Kidney (tissue), 14 donors: ENCODE results near the gene ACSM2A. TPM values are rescaled to one million over a fixed set of nuclear protein-coding genes. Genes with fewer than 3 reads are reported as not detected.
"Not testable (repeated sequence)": the region's sequence is repeated elsewhere in the genome, so short reads cannot be mapped to it uniquely, and the experiment has no call there.

Experiments
- DNase-seq, 5 donors: peaks; one replicate each; pipeline ENCODE4 v3.0.0-alpha.2; 2013 to 2020
- FAIRE-seq: peaks from 2 replicates; lab custom pipeline; 2012; peaks lifted over from hg19 to GRCh38; lab: Jason Lieb, UNC
- H3K27ac ChIP-seq, 2 donors: one replicate each; pipeline ENCODE4 v1.7.0; 2013; ENCODE audit warnings: low read depth in 2 of 2, low read length in 2 of 2, inconsistent platforms in 1 of 2
- H3K27me3 ChIP-seq: one replicate; pipeline ENCODE4 v1.7.1; 2013; ENCODE audit warnings: low read length, inconsistent platforms; ENCODE audit not compliant: control insufficient read depth, insufficient read depth
- H3K36me3 ChIP-seq, 3 donors: one replicate each; pipeline versions ENCODE4 v1.7.0 to v1.7.1; 2013; ENCODE audit warnings: low read length in 3 of 3, control low read depth in 1 of 3, inconsistent platforms in 1 of 3; ENCODE audit not compliant: insufficient read depth in 3 of 3, control insufficient read depth in 2 of 3
- H3K4me1 ChIP-seq, 3 donors: one replicate each; pipeline versions ENCODE4 v1.7.0 to v1.7.1; 2013; ENCODE audit warnings: low read length in 3 of 3, inconsistent platforms in 1 of 3, low read depth in 1 of 3; ENCODE audit not compliant: control insufficient read depth in 2 of 3, insufficient read depth in 2 of 3
- H3K4me3 ChIP-seq, 3 donors: one replicate each; pipeline versions ENCODE4 v1.7.0 to v1.8.1; 2013; ENCODE audit warnings: low read length in 3 of 3, control low read depth in 1 of 3, inconsistent platforms in 1 of 3
- H3K9ac ChIP-seq, 3 donors: one replicate each; pipeline versions ENCODE4 v1.7.0 to v1.7.1; 2013; ENCODE audit warnings: low read length in 3 of 3, control low read depth in 1 of 3, inconsistent platforms in 1 of 3
- H3K9me3 ChIP-seq, 3 donors: one replicate each; pipeline versions ENCODE4 v1.7.0 to v1.7.1; 2013; ENCODE audit warnings: low read length in 3 of 3, control low read depth in 1 of 3, inconsistent platforms in 1 of 3; ENCODE audit not compliant: control insufficient read depth in 2 of 3, insufficient read depth in 1 of 3
- CTCF ChIP-seq: IDR thresholded peaks from 3 replicates; pipeline ENCODE4 v1.5.1; 2012; ENCODE audit warnings: mild to moderate bottlenecking, moderate library complexity, borderline replicate concordance; ENCODE audit not compliant: insufficient read depth; ENCODE audit errors: extremely low read depth
- intact Hi-C: fragments of 100-400 bp; cut with DNase I; formaldehyde crosslinking; loops from one replicate; pipeline ENCODE4 v1.11.1; 2022
- polyA plus RNA-seq: library from polyadenylated mRNA; stranded (reverse); fragments of 350-450 nt; fragmentation: Illumina TruSeq; extraction: RNeasy Lipid Tissue Mini Kit (QIAGEN cat#74804); gene quantifications from one replicate; pipeline ENCODE4 v1.2.3, GENCODE V29; 2014; ENCODE audit warnings: low read depth, low replicate concordance; ENCODE audit not compliant: insufficient read depth
- total RNA-seq: library from RNA; stranded (reverse); fragmentation: NEBNext Ultra II Directional; extraction: Animal tissue kit (Norgen Biotek cat#: 25700); gene quantifications from one replicate; pipeline ENCODE4 v1.2.1, GENCODE V29; 2021
- donor health status: control.
- donor health status: control.
- donor health status: control.
- donor health status: control.
- donor health status: control.
- donor health status: DM: yes; HTN: yes; CAD: no.
- donor health status: Normal renal cell carcinoma (clear cell type).

Gene ACSM2A
- total and polyA plus RNA-seq, 2 donors from 2014 or later, result 59.3 to 269 TPM

GRCh38 chr16:20517149-20517548 lies 65.8 kb downstream of the ACSM2A start:
- Histone ChIP-seq H3K4me1 (peaks cover 0 to 4% (median 0%) of the 10 kb centered on the region in 3 donors), H3K4me3 (no peak overlapping the region), H3K9me3 (no peaks in the 10 kb centered on the region), H3K36me3 (no peaks in the 10 kb centered on the region), H3K9ac (no peak overlapping the region), H3K27me3 (no peaks in the 10 kb centered on the region), H3K27ac (no peak overlapping the region)
- no peak for TF ChIP-seq CTCF
- FAIRE-seq, result no peak
- intact Hi-C loops, result no loop called here
- DNase-seq, result no peak

GRCh38 chr16:20519231-20519630 lies 67.9 kb downstream of the ACSM2A start:
- Histone ChIP-seq H3K36me3 (no peaks in the 10 kb centered on the region), H3K9ac (no peak overlapping the region), H3K27me3 (no peaks in the 10 kb centered on the region), H3K9me3 (no peaks in the 10 kb centered on the region), H3K4me3 (no peak overlapping the region), H3K4me1 (peaks cover 0 to 4% (median 0%) of the 10 kb centered on the region in 3 donors), H3K27ac (no peak overlapping the region)
- DNase-seq (no peak), FAIRE-seq (no peak)
- intact Hi-C loops, result no loop called here
- TF ChIP-seq CTCF, result no peak

GRCh38 chr16:20520103-20520502 lies 68.8 kb downstream of the ACSM2A start:
- Histone ChIP-seq H3K4me3 (no peak overlapping the region), H3K9ac (no peak overlapping the region), H3K27ac (no peak overlapping the region), H3K9me3 (no peaks in the 10 kb centered on the region), H3K27me3 (no peaks in the 10 kb centered on the region), H3K36me3 (no peaks in the 10 kb centered on the region), H3K4me1 (peaks cover 0 to 4% (median 0%) of the 10 kb centered on the region in 3 donors)
- FAIRE-seq (no peak), DNase-seq (no peak)
- TF ChIP-seq CTCF, result no peak
- intact Hi-C loops, result no loop called here

GRCh38 chr16:20531795-20532194 lies 80.5 kb downstream of the ACSM2A start:
- H3K9ac ChIP-seq, H3K36me3 ChIP-seq, H3K9me3 ChIP-seq, DNase-seq, H3K4me3 ChIP-seq, intact Hi-C loops, H3K4me1 ChIP-seq, H3K27ac ChIP-seq, H3K27me3 ChIP-seq, FAIRE-seq: not testable (repeated sequence)

GRCh38 chr16:20532284-20532792 lies 81.0 kb downstream of the ACSM2A start:
- H3K27me3 ChIP-seq, H3K27ac ChIP-seq, H3K4me1 ChIP-seq, H3K9ac ChIP-seq, DNase-seq, H3K9me3 ChIP-seq, H3K36me3 ChIP-seq, FAIRE-seq, intact Hi-C loops, H3K4me3 ChIP-seq: not testable (repeated sequence)

GRCh38 chr16:20536669-20537068 lies 85.3 kb downstream of the ACSM2A start:
- DNase-seq, intact Hi-C loops, H3K9me3 ChIP-seq, H3K4me1 ChIP-seq, H3K27me3 ChIP-seq, FAIRE-seq, H3K27ac ChIP-seq, H3K9ac ChIP-seq, H3K4me3 ChIP-seq: not testable (repeated sequence)
- H3K36me3 ChIP-seq, result peaks cover 0 to 17% (median 0%) of the 10 kb centered on the region in 3 donors
